ENCODE measurements around the gene ITFG1.
"Not testable (repeated sequence)": the region's sequence is repeated elsewhere in the genome, so short reads cannot be mapped to it uniquely, and the experiment has no call there.

The ITFG1 gene

GRCh38 chr16:47473792-47474191 is 12.9 kb upstream of the ITFG1 start:
- FAIRE-seq = no peak
- no peak for DNase-seq (ENCODE audit: insufficient read length, low spot score)
- no peak for TF ChIP-seq CTCF (IDR thresholded peaks at IDR 0.05; ENCODE audit: insufficient read depth, missing control alignments)

- not testable (repeated sequence) for FAIRE-seq; DNase-seq (ENCODE audit: insufficient read length, low spot score)
These were observed 12.1 kb upstream of the ITFG1 start for GRCh38 chr16:47473004-47473403.

- no peak for DNase-seq (ENCODE audit: insufficient read length, low spot score)
- no peak for FAIRE-seq
- no peak for TF ChIP-seq CTCF (IDR thresholded peaks at IDR 0.05; ENCODE audit: insufficient read depth, missing control alignments)
These were observed 9.9 kb upstream of the ITFG1 start for GRCh38 chr16:47470810-47471209.

- FAIRE-seq (no peak), DNase-seq (ENCODE audit: insufficient read length, low spot score) (no peak)
- TF ChIP-seq CTCF (IDR thresholded peaks at IDR 0.05; ENCODE audit: insufficient read depth, missing control alignments) = no peak
These were observed 9.3 kb upstream of the ITFG1 start for GRCh38 chr16:47470211-47470610.

- TF ChIP-seq CTCF (IDR thresholded peaks at IDR 0.05; ENCODE audit: insufficient read depth, missing control alignments) = no peak
- DNase-seq (ENCODE audit: insufficient read length, low spot score) (no peak), FAIRE-seq (no peak)
These were observed 8.4 kb upstream of the ITFG1 start for GRCh38 chr16:47469227-47469626.

- not testable (repeated sequence) for DNase-seq (ENCODE audit: insufficient read length, low spot score); FAIRE-seq
These were observed 7.3 kb upstream of the ITFG1 start for GRCh38 chr16:47468070-47468689.

GRCh38 chr16:47467501-47467900 is 6.6 kb upstream of the ITFG1 start:
- FAIRE-seq = no peak

More at GRCh38 chr16:47467501-47467900, 6.6 kb upstream of the ITFG1 start:
- no peak for DNase-seq (ENCODE audit: insufficient read length, low spot score)
- TF ChIP-seq CTCF (IDR thresholded peaks at IDR 0.05; ENCODE audit: insufficient read depth, missing control alignments) = no peak

Data from D721Med (cell line).